H9 (cell line): ENCODE results near the gene C19orf44. TPM values are rescaled to one million over a fixed set of nuclear protein-coding genes. Genes with fewer than 3 reads are reported as not detected.

Experiments used
- DNase-seq: peaks from one replicate; pipeline ENCODE4 v3.0.0-alpha.2; 2017
- H2AFZ ChIP-seq: one replicate; pipeline ENCODE4 v1.6.1; 2013; ENCODE audit warnings: mild to moderate bottlenecking, low read length, control low read depth, moderate library complexity
- H2AK5ac ChIP-seq: 2 replicates; pipeline ENCODE4 v1.6.1; 2013; ENCODE audit warnings: low read length, control low read depth, mixed read lengths; ENCODE audit not compliant: insufficient read length
- H2BK120ac ChIP-seq: one replicate; pipeline ENCODE4 v1.6.1; 2013; ENCODE audit warnings: low read depth, mild to moderate bottlenecking, low read length, control low read depth, inconsistent platforms; ENCODE audit not compliant: poor library complexity, severe bottlenecking
- H2BK12ac ChIP-seq: 2 replicates; pipeline ENCODE4 v1.6.1; 2013; ENCODE audit warnings: low read length, control low read depth, mixed read lengths, low read depth; ENCODE audit not compliant: insufficient read length
- H2BK15ac ChIP-seq: 2 replicates; pipeline ENCODE4 v1.6.1; 2013; ENCODE audit warnings: low read depth, low read length, control low read depth
- H2BK20ac ChIP-seq: one replicate; pipeline ENCODE4 v1.6.1; 2013; ENCODE audit warnings: low read depth, mild to moderate bottlenecking, low read length, control low read depth, inconsistent platforms; ENCODE audit not compliant: poor library complexity, severe bottlenecking
- H2BK5ac ChIP-seq: 2 replicates; pipeline ENCODE4 v1.6.1; 2013; ENCODE audit warnings: low read length, control low read depth, mixed read lengths; ENCODE audit not compliant: insufficient read length
- H3K14ac ChIP-seq: 2 replicates; pipeline ENCODE4 v1.6.1; 2013; ENCODE audit warnings: low read length, control low read depth; ENCODE audit not compliant: insufficient read depth
- H3K18ac ChIP-seq: 2 replicates; pipeline ENCODE4 v1.6.1; 2013; ENCODE audit warnings: low read depth, mild to moderate bottlenecking, mixed read lengths, low read length, control low read depth; ENCODE audit not compliant: insufficient read length
- H3K23ac ChIP-seq: 2 replicates; pipeline ENCODE4 v1.6.1; 2013; ENCODE audit warnings: low read length, control low read depth, mixed read lengths, low read depth; ENCODE audit not compliant: insufficient read length
- H3K23me2 ChIP-seq: 2 replicates; pipeline ENCODE4 v1.6.1; 2013; ENCODE audit warnings: low read depth, mild to moderate bottlenecking, mixed read lengths, low read length, control low read depth; ENCODE audit not compliant: insufficient read length, poor library complexity, severe bottlenecking
- H3K27ac ChIP-seq: 2 replicates; pipeline ENCODE4 v1.5.1; 2013; ENCODE audit warnings: low read length, control low read depth, mixed read lengths, low read depth; ENCODE audit not compliant: insufficient read length
- H3K27me3 ChIP-seq: 2 replicates; pipeline ENCODE4 v1.6.1; 2013; ENCODE audit warnings: low read length, control low read depth, inconsistent platforms; ENCODE audit not compliant: insufficient read depth
- H3K4ac ChIP-seq: 2 replicates; pipeline ENCODE4 v1.6.1; 2013; ENCODE audit warnings: low read depth, mild to moderate bottlenecking, control low read depth, inconsistent platforms, low read length, moderate library complexity
- H3K4me1 ChIP-seq: 2 replicates; pipeline ENCODE4 v1.6.1; 2013; ENCODE audit warnings: low read length, control low read depth, inconsistent platforms; ENCODE audit not compliant: insufficient read depth
- H3K4me2 ChIP-seq: 2 replicates; pipeline ENCODE4 v1.6.1; 2013; ENCODE audit warnings: low read length, control low read depth, mixed read lengths; ENCODE audit not compliant: insufficient read length, insufficient read depth
- H3K56ac ChIP-seq: 2 replicates; pipeline ENCODE4 v1.6.1; 2013; ENCODE audit warnings: low read depth, mild to moderate bottlenecking, mixed read lengths, low read length, control low read depth; ENCODE audit not compliant: insufficient read length
- H3K79me1 ChIP-seq: 2 replicates; pipeline ENCODE4 v1.6.1; 2013; ENCODE audit warnings: low read depth, mild to moderate bottlenecking, moderate library complexity, low read length, control low read depth, inconsistent platforms; ENCODE audit not compliant: insufficient read depth, poor library complexity, severe bottlenecking
- H3K79me2 ChIP-seq: 2 replicates; pipeline ENCODE4 v1.6.1; 2013; ENCODE audit warnings: low read length, control low read depth, inconsistent platforms; ENCODE audit not compliant: insufficient read depth
- H3K9ac ChIP-seq: 2 replicates; pipeline ENCODE4 v1.6.1; 2013; ENCODE audit warnings: low read length, control low read depth, mixed read lengths; ENCODE audit not compliant: insufficient read length; ENCODE audit errors: extremely low read depth
- H3K9me3 ChIP-seq: one replicate; pipeline ENCODE4 v1.6.1; 2013; ENCODE audit warnings: low read depth, low read length, inconsistent platforms; ENCODE audit not compliant: control insufficient read depth
- H3T11ph ChIP-seq: one replicate; pipeline ENCODE4 v1.6.1; 2013; ENCODE audit warnings: mild to moderate bottlenecking, low read length, control low read depth, inconsistent platforms
- H4K20me1 ChIP-seq: one replicate; pipeline ENCODE4 v1.6.1; 2013; ENCODE audit not compliant: control insufficient read depth, insufficient read length, insufficient read depth
- H4K5ac ChIP-seq: 2 replicates; pipeline ENCODE4 v1.6.1; 2013; ENCODE audit warnings: low read depth, mild to moderate bottlenecking, mixed read lengths, low read length, control low read depth; ENCODE audit not compliant: insufficient read length
- H4K8ac ChIP-seq: replicated peaks from 2 replicates; pipeline ENCODE4 v1.6.1; 2013; ENCODE audit warnings: low read length, control low read depth, mixed read lengths, low read depth; ENCODE audit not compliant: insufficient read length
- H4K91ac ChIP-seq: 2 replicates; pipeline ENCODE4 v1.6.1; 2013; ENCODE audit warnings: low read depth, mild to moderate bottlenecking, moderate library complexity, mixed read lengths, low read length, control low read depth; ENCODE audit not compliant: insufficient read length
- H3K27ac Mint-ChIP-seq, 3 experiments: 2 replicates in 2 of 3; 3 replicates in 1 of 3; pipeline ENCODE4 v1.8.0; 2020 to 2021; ENCODE audit warnings: mixed read lengths in 3 of 3, mild to moderate bottlenecking in 1 of 3, moderate library complexity in 1 of 3
- H3K27me3 Mint-ChIP-seq: 2 replicates; pipeline ENCODE4 v1.8.0; 2021; ENCODE audit warnings: low read depth, mild to moderate bottlenecking, moderate library complexity, mixed read lengths
- H3K36me3 Mint-ChIP-seq, 3 experiments: 2 replicates in 2 of 3; 3 replicates in 1 of 3; pipeline ENCODE4 v1.8.0; 2020 to 2021; ENCODE audit warnings: low read depth in 3 of 3, mixed read lengths in 3 of 3; ENCODE audit not compliant: insufficient read depth in 1 of 3
- H3K4me1 Mint-ChIP-seq, 2 experiments: 2 replicates each; pipeline ENCODE4 v1.8.0; 2020; ENCODE audit warnings: mixed read lengths in 2 of 2
- H3K4me3 Mint-ChIP-seq, 2 experiments: 2 replicates in 1 of 2; 3 replicates in 1 of 2; pipeline ENCODE4 v1.8.0; 2020 to 2021; ENCODE audit warnings: mild to moderate bottlenecking in 2 of 2, mixed read lengths in 2 of 2, moderate library complexity in 1 of 2
- H3K9me3 Mint-ChIP-seq, 2 experiments: 2 replicates in 1 of 2; 3 replicates in 1 of 2; pipeline ENCODE4 v1.8.0; 2020; ENCODE audit warnings: mild to moderate bottlenecking in 2 of 2, mixed read lengths in 2 of 2, moderate library complexity in 1 of 2
- WGBS: extraction: QIAGEN DNeasy Blood & Tissue Kit; methylation state at CpG from one replicate; pipeline ENCODE4 v1.1.7; 2013; ENCODE audit warnings: missing lambda C conversion rate, low lambda C conversion rate, mixed read lengths; ENCODE audit not compliant: insufficient read length; ENCODE audit errors: extremely low coverage; 5-methylcytosine and 5-hydroxymethylcytosine counted together
- total RNA-seq: library from RNA; stranded (reverse); gene quantifications from 2 replicates; pipeline ENCODE4 v1.2.1, GENCODE V29; 2021
- TF ChIP-seq, protein P1 (sequence below): fragments of 200-600 bp; sonication (generic); conservative IDR thresholded peaks from 3 replicates; pipeline ENCODE4 v1.8.0; 2021; ENCODE audit warnings: antibody characterized with exemption, mild to moderate bottlenecking

C19orf44 gene
- total RNA-seq, 1 experiment from 2014 or later: 6.4 TPM

DNA sequence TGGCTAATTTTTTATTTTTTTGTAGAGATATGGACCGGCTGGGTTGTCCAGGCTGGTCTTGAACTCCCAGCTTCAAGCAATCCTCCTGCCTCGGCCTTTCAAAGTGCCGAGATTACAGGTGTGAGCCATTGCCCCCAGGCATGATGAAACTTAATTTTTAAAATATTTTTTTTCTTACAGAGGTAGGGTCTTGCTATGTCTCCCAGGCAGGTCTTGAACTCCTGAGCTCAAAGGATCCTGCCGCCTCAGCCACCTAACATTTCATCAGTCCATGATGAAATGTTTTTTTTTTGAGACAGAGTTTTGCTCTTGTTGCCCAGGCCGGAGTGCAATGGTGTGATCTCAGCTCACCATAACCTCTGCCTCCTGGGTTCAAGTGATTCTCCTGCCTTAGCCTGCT, 12.4 kb downstream of the C19orf44 start:
- Histone ChIP-seq H3K4me1 (no peaks in the 10 kb centered on the region), H2BK15ac (no peak overlapping the region), H3K23ac (no peak overlapping the region), H3K56ac (no peak overlapping the region), H3K9me3 (no peaks in the 10 kb centered on the region), H4K5ac (no peak overlapping the region), H2BK12ac (no peak overlapping the region), H4K91ac (no peak overlapping the region), H2BK120ac (no peak overlapping the region), H4K20me1 (no peaks in the 10 kb centered on the region), H3T11ph (no peak overlapping the region), H3K79me1 (no peaks in the 10 kb centered on the region), H3K4ac (no peak overlapping the region), H2AK5ac (no peak overlapping the region), H3K18ac (no peak overlapping the region), H3K79me2 (no peaks in the 10 kb centered on the region), H3K4me2 (no peak overlapping the region), H3K27me3 (no peaks in the 10 kb centered on the region), H3K27ac (no peak overlapping the region), H2BK5ac (no peak overlapping the region), H4K8ac (no peak overlapping the region), H3K14ac (no peak overlapping the region), H3K23me2 (no peaks in the 10 kb centered on the region), H2BK20ac (no peak overlapping the region), H3K9ac (no peak overlapping the region), H2AFZ (no peak overlapping the region)
- H3K4me1 Mint-ChIP-seq: no peaks in the 10 kb centered on the region
- no peak overlapping the region for H3K4me3 Mint-ChIP-seq
- peaks cover 9 to 33% (median 20%) of the 10 kb centered on the region in 3 experiments; a peak in 6 of 7 replicates for H3K36me3 Mint-ChIP-seq
- TF ChIP-seq, protein P1, sequence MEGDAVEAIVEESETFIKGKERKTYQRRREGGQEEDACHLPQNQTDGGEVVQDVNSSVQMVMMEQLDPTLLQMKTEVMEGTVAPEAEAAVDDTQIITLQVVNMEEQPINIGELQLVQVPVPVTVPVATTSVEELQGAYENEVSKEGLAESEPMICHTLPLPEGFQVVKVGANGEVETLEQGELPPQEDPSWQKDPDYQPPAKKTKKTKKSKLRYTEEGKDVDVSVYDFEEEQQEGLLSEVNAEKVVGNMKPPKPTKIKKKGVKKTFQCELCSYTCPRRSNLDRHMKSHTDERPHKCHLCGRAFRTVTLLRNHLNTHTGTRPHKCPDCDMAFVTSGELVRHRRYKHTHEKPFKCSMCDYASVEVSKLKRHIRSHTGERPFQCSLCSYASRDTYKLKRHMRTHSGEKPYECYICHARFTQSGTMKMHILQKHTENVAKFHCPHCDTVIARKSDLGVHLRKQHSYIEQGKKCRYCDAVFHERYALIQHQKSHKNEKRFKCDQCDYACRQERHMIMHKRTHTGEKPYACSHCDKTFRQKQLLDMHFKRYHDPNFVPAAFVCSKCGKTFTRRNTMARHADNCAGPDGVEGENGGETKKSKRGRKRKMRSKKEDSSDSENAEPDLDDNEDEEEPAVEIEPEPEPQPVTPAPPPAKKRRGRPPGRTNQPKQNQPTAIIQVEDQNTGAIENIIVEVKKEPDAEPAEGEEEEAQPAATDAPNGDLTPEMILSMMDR: no peak
- H3K27me3 Mint-ChIP-seq: no peaks in the 10 kb centered on the region
- no peak overlapping the region for H3K27ac Mint-ChIP-seq
- no CpG with 5 or more reads among the region's 5 CpGs for WGBS
- no peaks in the 10 kb centered on the region for H3K9me3 Mint-ChIP-seq
- no peak for DNase-seq
